Erythroblast (primary cell): ENCODE measurements around the gene HPX.

Source experiments
- GATA1 ChIP-seq: IDR thresholded peaks from 2 replicates; pipeline ENCODE4 v1.6.1; 2011; ENCODE audit warnings: low read depth, mild to moderate bottlenecking, control low read depth, low read length, moderate library complexity
- POLR2A ChIP-seq: IDR thresholded peaks from 2 replicates; pipeline ENCODE4 v1.6.1; 2011; ENCODE audit warnings: mild to moderate bottlenecking, low read length

DNA sequence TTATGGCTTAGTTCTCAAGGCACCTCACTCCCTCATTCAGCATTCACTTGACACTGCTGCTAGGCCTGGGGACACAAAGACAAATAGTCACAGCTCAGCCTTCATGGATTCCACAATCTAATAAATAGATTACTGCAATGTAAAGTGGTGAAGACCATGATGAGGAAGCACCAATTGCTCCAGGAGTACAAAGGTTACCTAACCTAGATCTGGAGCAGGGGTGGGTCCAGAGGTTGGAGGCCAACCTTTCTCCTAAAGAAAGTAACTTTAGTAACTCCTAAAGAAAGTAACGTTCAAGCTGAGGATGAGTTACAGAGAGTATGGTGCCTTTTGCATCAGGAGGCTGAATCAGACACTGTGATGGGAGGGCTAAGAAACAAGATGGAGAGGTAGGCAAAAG lies 28.8 kb upstream of the HPX start:
- TF ChIP-seq POLR2A = no peak
- TF ChIP-seq GATA1 = no peak
